ENCODE measurements around the gene KAZALD1.

KAZALD1 gene

DNA sequence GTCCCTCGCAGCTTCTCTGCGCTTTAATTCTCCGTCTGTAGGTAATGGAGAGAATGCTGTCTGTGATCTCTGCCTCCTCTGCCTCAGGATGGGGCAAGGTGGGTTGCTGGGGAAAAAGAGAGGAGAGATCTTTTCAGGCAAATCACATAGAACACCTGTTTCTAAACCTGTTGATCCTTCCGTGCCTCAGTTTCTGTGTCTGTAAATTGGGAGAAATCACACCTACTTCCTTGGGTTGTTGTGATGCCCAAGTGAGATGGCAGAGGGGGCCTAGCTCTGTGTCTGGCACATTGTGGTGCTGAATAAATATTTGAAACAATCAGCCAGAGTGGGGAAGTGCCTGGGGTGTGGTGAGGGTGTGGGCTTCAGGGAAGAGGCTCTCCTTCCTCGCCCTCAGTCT, 28.8 kb downstream of the KAZALD1 start:
- H3K27ac Mint-ChIP-seq (ENCODE audit: low read depth) = no peak overlapping the region
- peaks cover 95% of the 10 kb centered on the region for H3K27me3 Mint-ChIP-seq

GRCh38 chr10:101091546-101092290, 29.9 kb downstream of the KAZALD1 start:
- Mint-ChIP-seq H3K9me3 (no peaks in the 10 kb centered on the region), H3K36me3 (ENCODE audit: insufficient read depth) (peaks cover 2% of the 10 kb centered on the region), H3K4me3 (no peak overlapping the region), H3K4me1 (peaks cover 5% of the 10 kb centered on the region), H3K27me3 (peaks cover 94% of the 10 kb centered on the region), H3K27ac (ENCODE audit: low read depth) (no peak overlapping the region)
- DNase-seq (ENCODE audit: low spot score in 2 of 2) = no peak
- no peak for ATAC-seq (replicated peaks; ENCODE audit: extremely low read depth, poor library complexity, severe bottlenecking)

More for the DNA sequence above, 28.8 kb downstream of the KAZALD1 start:
- no peaks in the 10 kb centered on the region for H3K36me3 Mint-ChIP-seq (ENCODE audit: insufficient read depth)
- no peaks in the 10 kb centered on the region for H3K9me3 Mint-ChIP-seq
- no peak overlapping the region for H3K4me3 Mint-ChIP-seq
- ATAC-seq (replicated peaks; ENCODE audit: extremely low read depth, poor library complexity, severe bottlenecking) = no peak
- DNase-seq (ENCODE audit: low spot score in 2 of 2) = no peak
- H3K4me1 Mint-ChIP-seq = peaks cover 2% of the 10 kb centered on the region

DNA sequence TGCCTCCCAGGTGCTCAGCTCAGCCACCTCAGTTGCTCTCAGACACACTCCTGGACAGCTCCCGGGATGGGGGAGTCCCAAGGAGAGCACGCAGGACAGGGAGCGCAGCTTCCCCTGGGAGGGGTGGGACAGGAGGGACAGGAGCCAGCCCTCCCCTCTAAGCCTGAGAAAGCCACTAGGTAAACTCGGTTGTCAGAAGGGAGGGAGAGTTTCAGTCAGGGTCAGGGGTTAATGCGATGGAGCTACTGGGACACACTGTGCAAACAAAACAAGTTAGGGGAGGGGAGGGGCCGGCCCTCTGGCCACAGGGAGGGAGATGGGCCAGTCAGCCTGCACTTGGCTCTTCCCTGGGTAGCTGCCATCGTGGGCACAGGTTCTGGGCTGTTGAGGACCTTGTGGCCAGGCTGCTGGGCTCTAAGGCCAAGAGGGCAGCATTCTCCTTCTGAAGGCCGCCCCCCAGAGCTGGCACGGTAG, 31.1 kb downstream of the KAZALD1 start:
- H3K27me3 Mint-ChIP-seq = peaks cover 94% of the 10 kb centered on the region
- DNase-seq (ENCODE audit: low spot score in 2 of 2) = no peak
- H3K9me3 Mint-ChIP-seq = no peaks in the 10 kb centered on the region
- no peak overlapping the region for H3K27ac Mint-ChIP-seq (ENCODE audit: low read depth)
- ATAC-seq (replicated peaks; ENCODE audit: extremely low read depth, poor library complexity, severe bottlenecking) = no peak
- H3K36me3 Mint-ChIP-seq (ENCODE audit: insufficient read depth) = peaks cover 2% of the 10 kb centered on the region
- H3K4me1 Mint-ChIP-seq = peaks cover 5% of the 10 kb centered on the region
- no peak overlapping the region for H3K4me3 Mint-ChIP-seq

DNA sequence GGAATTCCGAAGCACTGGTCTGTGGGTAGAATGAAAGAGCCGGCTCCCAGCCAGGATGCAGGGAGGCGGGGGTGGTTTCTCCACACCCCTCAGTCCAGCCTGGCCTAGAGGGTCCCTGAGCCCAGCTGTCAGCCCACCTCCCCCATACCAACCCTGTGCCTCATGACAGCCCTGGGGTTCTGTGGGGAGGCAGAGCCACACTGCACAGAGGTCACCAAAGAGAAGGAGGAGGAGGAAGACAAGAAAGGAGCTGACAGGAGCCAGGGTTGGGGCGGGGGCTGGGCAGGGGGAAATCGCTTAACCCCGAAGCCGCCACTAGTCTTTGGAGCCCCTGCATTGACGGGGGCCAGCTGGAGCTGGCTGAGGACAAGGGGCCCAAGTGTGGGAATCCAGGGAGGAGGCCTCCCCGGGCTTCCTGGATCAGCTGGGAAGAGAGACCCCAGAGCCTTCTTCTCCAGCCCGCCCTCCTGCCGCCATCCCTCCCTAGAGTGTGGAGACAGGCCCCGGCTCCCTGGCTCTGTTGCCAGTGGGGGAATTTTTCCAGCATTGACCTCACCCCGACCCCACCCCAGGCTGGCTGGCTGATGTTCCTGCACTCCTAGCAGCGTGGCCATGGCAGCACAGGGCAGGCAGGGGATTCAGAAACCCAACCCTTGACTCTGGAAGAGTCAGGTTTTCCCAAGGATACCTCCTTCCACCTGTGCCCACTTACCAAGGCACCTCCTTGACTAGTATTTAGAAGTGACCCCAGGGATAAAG, 32.5 kb downstream of the KAZALD1 start:
- Mint-ChIP-seq H3K4me3 (no peak overlapping the region), H3K36me3 (ENCODE audit: insufficient read depth) (peaks cover 2% of the 10 kb centered on the region), H3K27me3 (peaks cover 90% of the 10 kb centered on the region), H3K4me1 (peaks cover 5% of the 10 kb centered on the region), H3K9me3 (no peaks in the 10 kb centered on the region), H3K27ac (ENCODE audit: low read depth) (no peak overlapping the region)
- ATAC-seq (replicated peaks; ENCODE audit: extremely low read depth, poor library complexity, severe bottlenecking) (no peak), DNase-seq (ENCODE audit: low spot score in 2 of 2) (no peak)

DNA sequence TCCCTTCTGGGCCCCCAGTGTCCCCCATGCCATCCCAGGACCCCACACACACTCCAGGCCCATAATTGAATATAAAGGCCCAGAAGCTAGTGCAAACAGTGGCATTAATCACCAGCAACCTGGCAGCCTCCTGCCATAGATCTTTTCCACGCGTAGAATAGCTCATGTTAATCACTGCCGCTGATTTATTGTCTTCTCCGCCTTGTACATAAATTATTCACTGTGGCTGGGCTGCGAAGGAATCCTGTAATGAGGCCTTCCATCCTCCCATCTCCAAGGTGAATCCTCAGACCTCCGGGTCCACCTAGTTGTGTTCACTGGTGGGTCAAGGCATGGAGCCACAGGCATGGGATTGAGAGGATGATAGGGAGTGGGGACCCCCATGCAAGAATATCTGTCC, 33.2 kb downstream of the KAZALD1 start:
- ATAC-seq (replicated peaks; ENCODE audit: extremely low read depth, poor library complexity, severe bottlenecking) = no peak
- H3K27me3 Mint-ChIP-seq = peaks cover 90% of the 10 kb centered on the region

GRCh38 chr10:101095550-101096213, 33.9 kb downstream of the KAZALD1 start:
- Mint-ChIP-seq H3K4me1 (peaks cover 5% of the 10 kb centered on the region), H3K27me3 (peaks cover 90% of the 10 kb centered on the region)
- peak; percentile 73 for ATAC-seq (replicated peaks; ENCODE audit: extremely low read depth, poor library complexity, severe bottlenecking)

More for the DNA sequence above, 33.2 kb downstream of the KAZALD1 start:
- H3K9me3 Mint-ChIP-seq = no peaks in the 10 kb centered on the region
- no peak overlapping the region for H3K4me3 Mint-ChIP-seq
- H3K27ac Mint-ChIP-seq (ENCODE audit: low read depth) = no peak overlapping the region
- peaks cover 5% of the 10 kb centered on the region for H3K4me1 Mint-ChIP-seq
- H3K36me3 Mint-ChIP-seq (ENCODE audit: insufficient read depth) = peaks cover 2% of the 10 kb centered on the region
- DNase-seq (ENCODE audit: low spot score in 2 of 2) = no peak

GRCh38 chr10:101096378-101096777, 34.6 kb downstream of the KAZALD1 start:
- H3K4me1 Mint-ChIP-seq = peaks cover 5% of the 10 kb centered on the region
- DNase-seq (ENCODE audit: low spot score in 2 of 2) = no peak
- H3K9me3 Mint-ChIP-seq = no peaks in the 10 kb centered on the region
- H3K36me3 Mint-ChIP-seq (ENCODE audit: insufficient read depth) = peaks cover 2% of the 10 kb centered on the region
- ATAC-seq (replicated peaks; ENCODE audit: extremely low read depth, poor library complexity, severe bottlenecking) = no peak
- H3K4me3 Mint-ChIP-seq = no peak overlapping the region
- H3K27ac Mint-ChIP-seq (ENCODE audit: low read depth) = no peak overlapping the region
- peaks cover 90% of the 10 kb centered on the region for H3K27me3 Mint-ChIP-seq

More at GRCh38 chr10:101095550-101096213, 33.9 kb downstream of the KAZALD1 start:
- no peak overlapping the region for H3K4me3 Mint-ChIP-seq
- H3K27ac Mint-ChIP-seq (ENCODE audit: low read depth) = no peak overlapping the region
- DNase-seq (ENCODE audit: low spot score in 2 of 2) = peak; percentile 45 to 55
- H3K9me3 Mint-ChIP-seq = no peaks in the 10 kb centered on the region
- peaks cover 2% of the 10 kb centered on the region for H3K36me3 Mint-ChIP-seq (ENCODE audit: insufficient read depth)

DNA sequence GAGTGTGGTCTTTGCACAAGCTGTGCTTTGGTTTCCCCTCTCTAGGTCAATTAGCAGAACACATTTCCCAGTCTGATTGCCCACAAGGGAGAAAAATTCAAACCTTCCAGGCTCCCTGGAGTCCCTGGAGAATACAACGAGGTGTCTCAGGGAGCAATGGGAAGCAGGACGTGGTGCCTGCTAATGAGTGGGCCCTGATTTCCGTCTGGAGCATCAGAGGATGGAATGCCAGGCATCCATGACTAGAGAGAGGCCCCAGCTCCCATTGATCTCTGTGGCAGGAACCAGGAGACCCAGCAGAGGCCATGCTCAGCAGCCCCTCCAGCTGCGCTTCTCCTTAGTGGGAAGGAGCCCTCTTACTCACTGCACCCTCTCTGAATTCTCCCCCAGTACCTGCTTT, 36.1 kb downstream of the KAZALD1 start:
- H3K9me3 Mint-ChIP-seq = no peaks in the 10 kb centered on the region
- H3K4me3 Mint-ChIP-seq = no peak overlapping the region
- peaks cover 90% of the 10 kb centered on the region for H3K27me3 Mint-ChIP-seq
- ATAC-seq (replicated peaks; ENCODE audit: extremely low read depth, poor library complexity, severe bottlenecking) = no peak
- H3K36me3 Mint-ChIP-seq (ENCODE audit: insufficient read depth) = peaks cover 2% of the 10 kb centered on the region
- no peak overlapping the region for H3K27ac Mint-ChIP-seq (ENCODE audit: low read depth)
- peaks cover 5% of the 10 kb centered on the region for H3K4me1 Mint-ChIP-seq
- DNase-seq (ENCODE audit: low spot score in 2 of 2) = no peak

GRCh38 chr10:101099901-101100300, 38.1 kb downstream of the KAZALD1 start:
- no peak overlapping the region for H3K4me3 Mint-ChIP-seq
- no peak for ATAC-seq (replicated peaks; ENCODE audit: extremely low read depth, poor library complexity, severe bottlenecking)
- no peak for DNase-seq (ENCODE audit: low spot score in 2 of 2)
- H3K9me3 Mint-ChIP-seq = no peaks in the 10 kb centered on the region
- no peak overlapping the region for H3K27ac Mint-ChIP-seq (ENCODE audit: low read depth)
- peaks cover 83% of the 10 kb centered on the region for H3K27me3 Mint-ChIP-seq
- peaks cover 2% of the 10 kb centered on the region for H3K36me3 Mint-ChIP-seq (ENCODE audit: insufficient read depth)
- H3K4me1 Mint-ChIP-seq = peaks cover 5% of the 10 kb centered on the region

DNA sequence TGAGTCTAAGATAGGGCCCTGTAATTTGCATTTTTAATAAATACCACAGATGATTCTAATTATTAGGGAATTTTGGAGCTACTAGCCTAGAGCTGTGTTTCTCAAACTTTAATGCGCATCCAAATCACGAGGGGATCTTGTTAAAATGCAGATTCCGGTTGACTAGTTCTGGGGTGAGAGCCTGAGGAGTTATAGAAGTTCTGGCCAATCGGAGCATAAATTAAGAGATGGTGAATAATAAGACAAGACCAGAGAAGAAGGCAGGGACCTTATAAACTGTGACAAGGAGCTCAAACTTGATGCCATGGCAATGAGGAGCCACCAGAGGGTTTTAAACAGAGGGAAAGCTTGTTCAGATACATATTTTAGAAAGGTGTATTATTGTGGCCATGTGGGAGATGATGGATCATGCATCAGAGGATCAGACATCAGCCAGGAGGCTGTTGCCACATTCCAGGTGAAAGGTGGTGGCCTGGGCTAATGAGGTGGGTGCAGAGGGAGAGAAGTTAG, 39.6 kb downstream of the KAZALD1 start:
- H3K9me3 Mint-ChIP-seq = no peaks in the 10 kb centered on the region
- no peak overlapping the region for H3K27ac Mint-ChIP-seq (ENCODE audit: low read depth)
- DNase-seq (ENCODE audit: low spot score in 2 of 2) = no peak
- no peaks in the 10 kb centered on the region for H3K4me1 Mint-ChIP-seq
- H3K36me3 Mint-ChIP-seq (ENCODE audit: insufficient read depth) = peaks cover 2% of the 10 kb centered on the region
- no peak for ATAC-seq (replicated peaks; ENCODE audit: extremely low read depth, poor library complexity, severe bottlenecking)
- no peak overlapping the region for H3K4me3 Mint-ChIP-seq
- peaks cover 80% of the 10 kb centered on the region for H3K27me3 Mint-ChIP-seq

DNA sequence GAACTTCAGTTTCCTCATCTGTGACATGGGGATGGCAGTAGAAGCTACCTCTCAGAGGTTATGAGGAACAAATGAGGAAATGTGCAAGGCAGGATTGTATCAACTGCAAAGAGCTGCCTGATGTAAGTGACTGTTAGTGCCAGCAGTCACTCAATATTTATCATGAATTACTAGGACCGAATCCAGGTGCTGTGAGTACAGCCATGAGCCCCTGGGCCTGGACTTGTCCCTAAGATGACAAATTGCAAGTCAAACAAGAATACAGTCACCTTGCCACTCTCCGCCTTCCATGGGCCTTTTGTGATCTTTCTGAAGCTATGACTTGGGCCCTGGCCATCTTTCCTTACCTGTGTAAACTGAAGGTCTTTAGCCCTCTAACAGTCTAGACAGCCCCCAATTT, 41.6 kb downstream of the KAZALD1 start:
- no peak overlapping the region for H3K4me3 Mint-ChIP-seq
- DNase-seq (ENCODE audit: low spot score in 2 of 2) (no peak), ATAC-seq (replicated peaks; ENCODE audit: extremely low read depth, poor library complexity, severe bottlenecking) (no peak)
- H3K4me1 Mint-ChIP-seq = no peaks in the 10 kb centered on the region
- no peaks in the 10 kb centered on the region for H3K36me3 Mint-ChIP-seq (ENCODE audit: insufficient read depth)
- H3K27ac Mint-ChIP-seq (ENCODE audit: low read depth) = no peak overlapping the region
- H3K9me3 Mint-ChIP-seq = no peaks in the 10 kb centered on the region
- H3K27me3 Mint-ChIP-seq = peaks cover 82% of the 10 kb centered on the region

- Mint-ChIP-seq H3K9me3 (no peaks in the 10 kb centered on the region), H3K27ac (ENCODE audit: low read depth) (no peak overlapping the region), H3K4me3 (no peak overlapping the region), H3K36me3 (ENCODE audit: insufficient read depth) (no peaks in the 10 kb centered on the region), H3K4me1 (no peaks in the 10 kb centered on the region), H3K27me3 (peaks cover 85% of the 10 kb centered on the region)
- no peak for ATAC-seq (replicated peaks; ENCODE audit: extremely low read depth, poor library complexity, severe bottlenecking)
- DNase-seq (ENCODE audit: low spot score in 2 of 2) = no peak
These were observed 44.6 kb downstream of the KAZALD1 start for GRCh38 chr10:101106351-101106750.
